Nephron progenitor cell (in vitro differentiated cells): Measurements from ENCODE around the gene CALHM4.

Experiments used
- DNase-seq: peaks from one replicate; pipeline ENCODE4 v3.0.0; 2021
- H3K27ac Mint-ChIP-seq: 2 replicates; pipeline ENCODE4 v1.8.0; 2021; ENCODE audit warnings: mild to moderate bottlenecking, moderate library complexity, mixed read lengths
- H3K27me3 Mint-ChIP-seq: 2 replicates; pipeline ENCODE4 v1.8.0; 2021; ENCODE audit warnings: mild to moderate bottlenecking, low read depth, mixed read lengths; ENCODE audit not compliant: poor library complexity
- H3K36me3 Mint-ChIP-seq: 2 replicates; pipeline ENCODE4 v1.8.0; 2021; ENCODE audit warnings: low read depth, mixed read lengths
- H3K4me1 Mint-ChIP-seq: 2 replicates; pipeline ENCODE4 v1.8.0; 2021; ENCODE audit warnings: mixed read lengths
- H3K4me3 Mint-ChIP-seq: 2 replicates; pipeline ENCODE4 v1.8.0; 2021; ENCODE audit warnings: mild to moderate bottlenecking, moderate library complexity, mixed read lengths
- H3K9me3 Mint-ChIP-seq: 2 replicates; pipeline ENCODE4 v1.8.0; 2021; ENCODE audit warnings: mild to moderate bottlenecking, moderate library complexity, mixed read lengths
- CTCF ChIP-seq: fragments of 200-600 bp; sonication (generic); IDR thresholded peaks from 2 replicates; pipeline ENCODE4 v1.5.0; 2021; ENCODE audit warnings: antibody characterized with exemption

Gene CALHM4

GRCh38 chr6:116561377-116562018, 7.9 kb downstream of the CALHM4 start:
- Mint-ChIP-seq H3K4me3 (peak overlapping the region; percentile 65), H3K4me1 (peaks cover 7% of the 10 kb centered on the region), H3K9me3 (no peaks in the 10 kb centered on the region), H3K27ac (no peak overlapping the region), H3K27me3 (peaks cover 31% of the 10 kb centered on the region), H3K36me3 (no peaks in the 10 kb centered on the region)
- TF ChIP-seq CTCF, result peak; percentile 91
- peak; percentile 76 for DNase-seq

GRCh38 chr6:116562019-116562403, 8.5 kb downstream of the CALHM4 start:
- no peak for TF ChIP-seq CTCF
- DNase-seq, result no peak
- no peaks in the 10 kb centered on the region for H3K9me3 Mint-ChIP-seq
- H3K4me1 Mint-ChIP-seq, result peaks cover 7% of the 10 kb centered on the region
- H3K36me3 Mint-ChIP-seq, result no peaks in the 10 kb centered on the region
- H3K27me3 Mint-ChIP-seq, result peaks cover 35% of the 10 kb centered on the region
- H3K4me3 Mint-ChIP-seq, result no peak overlapping the region
- H3K27ac Mint-ChIP-seq, result no peak overlapping the region

DNA sequence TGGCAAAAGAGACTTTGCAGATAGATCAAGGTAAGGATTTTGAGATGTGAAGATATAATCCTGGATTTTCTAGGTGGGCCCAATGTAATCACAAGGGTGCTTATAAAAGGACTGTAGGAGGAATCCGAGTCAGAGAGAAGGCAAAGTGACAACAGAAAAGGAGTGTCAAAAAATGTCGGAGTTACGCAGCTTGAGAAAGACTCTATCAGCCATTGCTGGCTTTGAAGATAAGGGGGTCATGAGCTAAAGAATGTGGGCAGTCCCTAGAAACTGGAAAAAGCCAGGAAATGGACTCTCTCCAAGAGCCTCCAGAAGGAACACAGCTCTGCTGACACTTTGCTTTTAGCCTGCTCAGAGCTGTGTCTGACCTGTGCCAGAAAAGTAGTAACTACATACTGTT, 9.1 kb downstream of the CALHM4 start:
- Mint-ChIP-seq H3K4me3 (no peak overlapping the region), H3K27ac (no peak overlapping the region), H3K9me3 (no peaks in the 10 kb centered on the region), H3K36me3 (no peaks in the 10 kb centered on the region), H3K4me1 (peaks cover 7% of the 10 kb centered on the region), H3K27me3 (peaks cover 36% of the 10 kb centered on the region)
- no peak for TF ChIP-seq CTCF
- DNase-seq, result no peak

GRCh38 chr6:116563830-116564229, 10.3 kb downstream of the CALHM4 start:
- Mint-ChIP-seq H3K9me3 (no peaks in the 10 kb centered on the region), H3K4me3 (no peak overlapping the region), H3K27me3 (peaks cover 38% of the 10 kb centered on the region), H3K27ac (no peak overlapping the region), H3K36me3 (no peaks in the 10 kb centered on the region), H3K4me1 (peaks cover 7% of the 10 kb centered on the region)
- DNase-seq, result no peak
- TF ChIP-seq CTCF, result no peak

DNA sequence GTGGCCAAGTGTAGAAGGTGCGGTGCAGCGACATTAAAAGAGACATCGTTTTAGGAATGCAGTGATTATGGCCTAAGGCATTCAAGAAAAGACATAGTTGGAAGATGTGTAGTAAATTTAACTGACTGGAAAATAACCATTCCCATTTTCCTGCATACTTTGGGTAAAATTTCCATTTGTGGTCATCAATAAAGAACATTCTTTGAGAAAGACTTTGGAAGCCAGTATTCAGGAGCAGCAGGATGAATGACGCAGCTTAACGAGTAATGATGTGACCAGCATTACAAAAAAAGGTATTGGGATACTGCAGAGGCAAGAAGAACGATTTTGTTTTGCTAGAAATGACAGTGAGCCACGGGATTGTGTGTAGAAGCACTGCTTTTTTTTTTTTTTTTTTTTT, 10.8 kb downstream of the CALHM4 start:
- H3K9me3 Mint-ChIP-seq, result no peaks in the 10 kb centered on the region
- H3K27me3 Mint-ChIP-seq, result peaks cover 33% of the 10 kb centered on the region
- no peak for TF ChIP-seq CTCF
- H3K4me1 Mint-ChIP-seq, result peaks cover 7% of the 10 kb centered on the region
- no peak for DNase-seq
- no peaks in the 10 kb centered on the region for H3K36me3 Mint-ChIP-seq
- H3K4me3 Mint-ChIP-seq, result no peak overlapping the region
- H3K27ac Mint-ChIP-seq, result no peak overlapping the region
